ENCODE measurements around the gene TMEM134. TPM values are rescaled to one million over a fixed set of nuclear protein-coding genes. Genes with fewer than 3 reads are reported as not detected.
A peak's percentile ranks its signal among the peaks of the same experiment; 100 is the strongest.
"Not testable (repeated sequence)": the region's sequence is repeated elsewhere in the genome, so short reads cannot be mapped to it uniquely, and the experiment has no call there.

The TMEM134 gene
- total RNA-seq, 1 experiment from 2014 or later: 73.5 TPM

DNA sequence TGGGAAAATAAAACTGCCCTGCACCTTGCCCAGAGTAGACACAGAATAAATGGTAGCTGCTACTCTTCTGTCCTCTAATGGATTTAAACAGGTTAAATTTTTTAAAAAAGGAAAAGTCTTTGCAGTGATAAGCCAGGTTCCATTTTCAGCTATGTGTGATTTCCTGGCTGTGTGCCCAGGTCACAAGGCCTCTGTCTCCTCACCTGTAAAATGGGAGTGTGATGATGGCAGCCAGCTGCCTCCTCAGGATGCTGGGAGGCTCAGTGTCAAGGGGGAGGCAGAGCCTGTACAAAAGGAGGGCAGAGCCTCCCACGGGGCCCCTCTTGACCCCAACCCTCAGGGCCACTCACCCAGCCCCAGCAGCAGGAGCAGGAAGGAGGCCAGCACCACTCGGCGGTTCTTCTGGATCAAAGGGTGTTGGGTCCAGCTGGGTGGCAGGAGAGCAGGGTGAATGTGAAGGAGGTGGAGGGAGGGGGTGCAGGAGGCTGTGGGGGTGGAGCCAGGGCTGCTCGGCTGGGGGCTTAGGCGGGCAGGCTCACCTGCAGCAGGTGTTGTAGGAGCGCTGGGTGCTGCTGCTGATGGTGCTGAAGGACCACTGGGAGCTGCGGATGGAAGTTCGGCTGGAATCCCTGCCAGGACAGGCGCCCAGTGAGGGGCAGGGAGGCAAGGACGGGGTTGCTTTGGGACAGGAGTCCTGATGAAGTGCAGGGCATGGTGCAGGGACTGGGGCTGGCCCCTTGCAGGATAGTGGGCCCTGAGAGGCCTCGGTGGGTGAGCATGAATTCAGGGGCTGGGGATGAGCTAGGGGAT lies 1.9 kb downstream of the TMEM134 start:
- Histone ChIP-seq H3K79me2 (ENCODE audit: low read length) (peaks cover 28% of the 10 kb centered on the region), H3K27ac (ENCODE audit: low read length) (peak overlapping the region; percentile 90), H3K4me1 (ENCODE audit: insufficient read depth, low read length) (peaks cover 41% of the 10 kb centered on the region), H3K9me3 (ENCODE audit: low read length) (no peaks in the 10 kb centered on the region), H3K9ac (ENCODE audit: low read length) (peak overlapping the region; percentile 98), H3F3A (ENCODE audit: low read length, unreplicated experiment) (peaks cover 13% of the 10 kb centered on the region), H3K4me3 (ENCODE audit: low read length) (peak overlapping the region; percentile 85), H4K20me1 (ENCODE audit: low read length) (no peaks in the 10 kb centered on the region), H3K36me3 (ENCODE audit: low read depth, low read length) (no peaks in the 10 kb centered on the region), H3K9me2 (replicated peaks; ENCODE audit: low read length) (no peaks in the 10 kb centered on the region), H3K4me2 (ENCODE audit: low read length) (peak overlapping the region; percentile 99), H3K27me3 (ENCODE audit: low read length) (no peaks in the 10 kb centered on the region), H2AFZ (ENCODE audit: low read length) (no peak overlapping the region)
- BruUV-seq (replicated peaks): no TSS peak
- intact Hi-C loops (cut with micrococcal nuclease): loop anchor here (5.0 kb wide), 1 partner anchor 40 kb away; the partner anchor contains the start of gene RPS6KB2
- ChIA-PET POLR2A (ENCODE audit: unreplicated experiment) (interaction anchor here (0.7 kb wide), 1 partner anchor 93 kb away, joined by 4 read pairs; no protein-coding TSS in a partner anchor), CTCF (interaction anchor here (2.0 kb wide), 1 partner anchor 66 kb away, joined by 15 read pairs; the partner anchor contains the start of gene PPP1CA)
- DNase-seq: no peak
- no peak for ATAC-seq
- TF ChIP-seq EZH2 (IDR thresholded peaks at IDR 0.05; ENCODE audit: low read length, unreplicated experiment) (no peak), EZH2phosphoT487 (IDR thresholded peaks at IDR 0.05; ENCODE audit: borderline replicate concordance, low read length) (no peak)
- TF ChIP-seq, protein P1, sequence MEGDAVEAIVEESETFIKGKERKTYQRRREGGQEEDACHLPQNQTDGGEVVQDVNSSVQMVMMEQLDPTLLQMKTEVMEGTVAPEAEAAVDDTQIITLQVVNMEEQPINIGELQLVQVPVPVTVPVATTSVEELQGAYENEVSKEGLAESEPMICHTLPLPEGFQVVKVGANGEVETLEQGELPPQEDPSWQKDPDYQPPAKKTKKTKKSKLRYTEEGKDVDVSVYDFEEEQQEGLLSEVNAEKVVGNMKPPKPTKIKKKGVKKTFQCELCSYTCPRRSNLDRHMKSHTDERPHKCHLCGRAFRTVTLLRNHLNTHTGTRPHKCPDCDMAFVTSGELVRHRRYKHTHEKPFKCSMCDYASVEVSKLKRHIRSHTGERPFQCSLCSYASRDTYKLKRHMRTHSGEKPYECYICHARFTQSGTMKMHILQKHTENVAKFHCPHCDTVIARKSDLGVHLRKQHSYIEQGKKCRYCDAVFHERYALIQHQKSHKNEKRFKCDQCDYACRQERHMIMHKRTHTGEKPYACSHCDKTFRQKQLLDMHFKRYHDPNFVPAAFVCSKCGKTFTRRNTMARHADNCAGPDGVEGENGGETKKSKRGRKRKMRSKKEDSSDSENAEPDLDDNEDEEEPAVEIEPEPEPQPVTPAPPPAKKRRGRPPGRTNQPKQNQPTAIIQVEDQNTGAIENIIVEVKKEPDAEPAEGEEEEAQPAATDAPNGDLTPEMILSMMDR (conservative IDR thresholded peaks at IDR 0.05; ENCODE audit: low read depth, low read length): no peak

DNA sequence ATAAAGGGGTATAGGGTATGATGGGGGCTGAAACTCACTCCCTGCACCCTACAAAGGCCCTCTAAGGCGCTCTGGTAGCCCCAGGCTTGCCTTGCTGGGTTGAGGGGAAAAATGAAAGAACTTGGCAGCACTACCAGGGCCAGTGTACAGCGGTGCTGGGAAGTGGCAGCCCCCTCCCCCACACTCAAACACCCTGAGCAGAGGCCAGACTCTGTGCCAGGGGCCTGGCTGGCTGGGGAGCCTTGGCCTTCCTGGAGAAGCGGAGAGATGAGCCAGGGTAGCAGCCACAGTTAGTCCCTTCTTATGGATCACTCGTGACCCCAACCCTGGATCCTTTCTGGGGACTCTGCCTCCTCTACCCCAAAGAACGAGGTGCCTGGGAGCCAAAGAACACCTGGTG lies 2.7 kb downstream of the TMEM134 start:
- Histone ChIP-seq H3K9ac (ENCODE audit: low read length) (no peak overlapping the region), H4K20me1 (ENCODE audit: low read length) (no peaks in the 10 kb centered on the region), H3K4me3 (ENCODE audit: low read length) (no peak overlapping the region), H3K9me3 (ENCODE audit: low read length) (no peaks in the 10 kb centered on the region), H3K4me2 (ENCODE audit: low read length) (no peak overlapping the region), H3K79me2 (ENCODE audit: low read length) (peaks cover 28% of the 10 kb centered on the region), H3K27me3 (ENCODE audit: low read length) (no peaks in the 10 kb centered on the region), H3K27ac (ENCODE audit: low read length) (no peak overlapping the region), H3K9me2 (replicated peaks; ENCODE audit: low read length) (no peaks in the 10 kb centered on the region), H2AFZ (ENCODE audit: low read length) (no peak overlapping the region), H3F3A (ENCODE audit: low read length, unreplicated experiment) (peaks cover 13% of the 10 kb centered on the region), H3K36me3 (ENCODE audit: low read depth, low read length) (no peaks in the 10 kb centered on the region), H3K4me1 (ENCODE audit: insufficient read depth, low read length) (peaks cover 41% of the 10 kb centered on the region)
- ChIA-PET POLR2A (ENCODE audit: unreplicated experiment) (interaction anchor here (0.7 kb wide), 1 partner anchor 92 kb away, joined by 4 read pairs; no protein-coding TSS in a partner anchor), CTCF (no interaction called here)
- intact Hi-C loops (cut with micrococcal nuclease): loop anchor here (5.0 kb wide), 1 partner anchor 39 kb away; the partner anchor contains the start of gene RPS6KB2
- no TSS peak for BruUV-seq (replicated peaks)
- ATAC-seq (no peak), DNase-seq (no peak)
- no peak for TF ChIP-seq EZH2 (IDR thresholded peaks at IDR 0.05; ENCODE audit: low read length, unreplicated experiment)
- no peak for TF ChIP-seq EZH2phosphoT487 (IDR thresholded peaks at IDR 0.05; ENCODE audit: borderline replicate concordance, low read length)
- TF ChIP-seq, protein P1 (conservative IDR thresholded peaks at IDR 0.05; ENCODE audit: low read depth, low read length): no peak

DNA sequence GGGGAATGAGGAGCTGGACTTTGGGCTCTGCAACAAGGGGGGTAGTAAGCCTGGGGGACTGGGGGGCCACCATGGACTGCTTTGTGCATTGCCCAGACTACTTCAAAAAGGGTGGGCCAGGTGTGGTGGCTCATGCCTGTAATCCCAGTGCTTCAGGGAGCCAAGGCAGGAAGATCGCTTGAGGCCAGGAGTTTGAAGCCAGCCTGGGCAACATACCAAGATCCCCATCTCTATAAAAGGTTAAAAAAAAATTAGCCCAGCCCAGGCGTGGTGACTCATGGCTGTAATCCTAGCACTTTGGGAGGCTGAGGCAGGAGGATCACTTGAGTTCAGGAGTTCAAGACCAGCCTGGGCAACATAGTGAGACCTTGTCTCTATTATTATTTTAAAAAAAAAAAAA lies 3.5 kb downstream of the TMEM134 start:
- Histone ChIP-seq H3K79me2 (ENCODE audit: low read length) (peaks cover 28% of the 10 kb centered on the region), H3K4me3 (ENCODE audit: low read length) (peak overlapping the region; percentile 75), H3F3A (ENCODE audit: low read length, unreplicated experiment) (peaks cover 13% of the 10 kb centered on the region), H3K4me1 (ENCODE audit: insufficient read depth, low read length) (peaks cover 41% of the 10 kb centered on the region), H3K27ac (ENCODE audit: low read length) (peak overlapping the region; percentile 97), H3K9ac (ENCODE audit: low read length) (peak overlapping the region; percentile 94), H3K4me2 (ENCODE audit: low read length) (peak overlapping the region; percentile 95)
- H3K9me3 ChIP-seq (ENCODE audit: low read length); BruUV-seq (replicated peaks); H3K9me2 ChIP-seq (replicated peaks; ENCODE audit: low read length); ATAC-seq; CTCF ChIA-PET; POLR2A ChIA-PET (ENCODE audit: unreplicated experiment); H3K36me3 ChIP-seq (ENCODE audit: low read depth, low read length); H3K27me3 ChIP-seq (ENCODE audit: low read length); H4K20me1 ChIP-seq (ENCODE audit: low read length); H2AFZ ChIP-seq (ENCODE audit: low read length): not testable (repeated sequence)
- intact Hi-C loops (cut with micrococcal nuclease): loop anchor here (5.0 kb wide), 1 partner anchor 38 kb away; the partner anchor contains the start of gene RPS6KB2
- peak; percentile 78 for DNase-seq
